ENCODE results near the gene CFAP52. TPM values are rescaled to one million over a fixed set of nuclear protein-coding genes. Genes with fewer than 3 reads are reported as not detected.

CFAP52 gene
- total and polyA plus RNA-seq, 2 experiments from 2014 or later: not detected

GRCh38 chr17:9527788-9528187, 48.7 kb upstream of the CFAP52 start:
- no peak overlapping the region for H3K27ac Mint-ChIP-seq
- no peaks in the 10 kb centered on the region for H3K27me3 ChIP-seq (ENCODE audit: insufficient read depth)

More at GRCh38 chr17:9527788-9528187, 48.7 kb upstream of the CFAP52 start:
- Histone ChIP-seq H3K4me1 (ENCODE audit: insufficient read depth) (no peaks in the 10 kb centered on the region), H2AFZ (no peak overlapping the region), H3K4me3 (no peak overlapping the region), H3K36me3 (ENCODE audit: insufficient read depth) (no peaks in the 10 kb centered on the region), H3K9me2 (ENCODE audit: insufficient read depth) (no peaks in the 10 kb centered on the region), H3K79me2 (replicated peaks; ENCODE audit: insufficient read depth) (no peaks in the 10 kb centered on the region), H3K4me2 (no peak overlapping the region), H3K27ac (ENCODE audit: low read depth) (no peak overlapping the region), H4K20me1 (replicated peaks; ENCODE audit: insufficient read depth) (no peaks in the 10 kb centered on the region), H3F3A (replicated peaks; ENCODE audit: low read depth) (no peaks in the 10 kb centered on the region)
- ATAC-seq: no peak
- Mint-ChIP-seq H3K9me3 (no peaks in the 10 kb centered on the region), H3K4me3 (no peak overlapping the region), H3K36me3 (ENCODE audit: low read depth) (peaks cover 4% of the 10 kb centered on the region; the same call in 1 of the 3 replicates), H3K27me3 (ENCODE audit: insufficient read depth, low read depth, poor library complexity) (no peaks in the 10 kb centered on the region), H3K4me1 (peaks cover 5% of the 10 kb centered on the region; the same call in 1 of the 3 replicates)
- TF ChIP-seq, protein P1, sequence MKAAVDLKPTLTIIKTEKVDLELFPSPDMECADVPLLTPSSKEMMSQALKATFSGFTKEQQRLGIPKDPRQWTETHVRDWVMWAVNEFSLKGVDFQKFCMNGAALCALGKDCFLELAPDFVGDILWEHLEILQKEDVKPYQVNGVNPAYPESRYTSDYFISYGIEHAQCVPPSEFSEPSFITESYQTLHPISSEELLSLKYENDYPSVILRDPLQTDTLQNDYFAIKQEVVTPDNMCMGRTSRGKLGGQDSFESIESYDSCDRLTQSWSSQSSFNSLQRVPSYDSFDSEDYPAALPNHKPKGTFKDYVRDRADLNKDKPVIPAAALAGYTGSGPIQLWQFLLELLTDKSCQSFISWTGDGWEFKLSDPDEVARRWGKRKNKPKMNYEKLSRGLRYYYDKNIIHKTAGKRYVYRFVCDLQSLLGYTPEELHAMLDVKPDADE (IDR thresholded peaks at IDR 0.05): no peak
- TF ChIP-seq NANOG (IDR thresholded peaks at IDR 0.05; ENCODE audit: borderline replicate concordance) (no peak), JUNB (IDR thresholded peaks at IDR 0.05; ENCODE audit: unreplicated experiment) (no peak), STAT1 (IDR thresholded peaks at IDR 0.05; ENCODE audit: unreplicated experiment) (no peak), ZNF331 (CRISPR knock-in tag; IDR thresholded peaks at IDR 0.05; ENCODE audit: low read depth) (no peak), CREB1 (CRISPR knock-in tag; IDR thresholded peaks at IDR 0.05; ENCODE audit: low read depth) (no peak), ZNF114 (CRISPR knock-in tag; IDR thresholded peaks at IDR 0.05) (no peak), POLR2AphosphoS5 (IDR thresholded peaks at IDR 0.05; ENCODE audit: low read depth) (no peak)
- TF ChIP-seq, protein P2, sequence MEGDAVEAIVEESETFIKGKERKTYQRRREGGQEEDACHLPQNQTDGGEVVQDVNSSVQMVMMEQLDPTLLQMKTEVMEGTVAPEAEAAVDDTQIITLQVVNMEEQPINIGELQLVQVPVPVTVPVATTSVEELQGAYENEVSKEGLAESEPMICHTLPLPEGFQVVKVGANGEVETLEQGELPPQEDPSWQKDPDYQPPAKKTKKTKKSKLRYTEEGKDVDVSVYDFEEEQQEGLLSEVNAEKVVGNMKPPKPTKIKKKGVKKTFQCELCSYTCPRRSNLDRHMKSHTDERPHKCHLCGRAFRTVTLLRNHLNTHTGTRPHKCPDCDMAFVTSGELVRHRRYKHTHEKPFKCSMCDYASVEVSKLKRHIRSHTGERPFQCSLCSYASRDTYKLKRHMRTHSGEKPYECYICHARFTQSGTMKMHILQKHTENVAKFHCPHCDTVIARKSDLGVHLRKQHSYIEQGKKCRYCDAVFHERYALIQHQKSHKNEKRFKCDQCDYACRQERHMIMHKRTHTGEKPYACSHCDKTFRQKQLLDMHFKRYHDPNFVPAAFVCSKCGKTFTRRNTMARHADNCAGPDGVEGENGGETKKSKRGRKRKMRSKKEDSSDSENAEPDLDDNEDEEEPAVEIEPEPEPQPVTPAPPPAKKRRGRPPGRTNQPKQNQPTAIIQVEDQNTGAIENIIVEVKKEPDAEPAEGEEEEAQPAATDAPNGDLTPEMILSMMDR (conservative IDR thresholded peaks at IDR 0.05; ENCODE audit: low read depth in 2 of 2): no peak
- TF ChIP-seq, protein P3, sequence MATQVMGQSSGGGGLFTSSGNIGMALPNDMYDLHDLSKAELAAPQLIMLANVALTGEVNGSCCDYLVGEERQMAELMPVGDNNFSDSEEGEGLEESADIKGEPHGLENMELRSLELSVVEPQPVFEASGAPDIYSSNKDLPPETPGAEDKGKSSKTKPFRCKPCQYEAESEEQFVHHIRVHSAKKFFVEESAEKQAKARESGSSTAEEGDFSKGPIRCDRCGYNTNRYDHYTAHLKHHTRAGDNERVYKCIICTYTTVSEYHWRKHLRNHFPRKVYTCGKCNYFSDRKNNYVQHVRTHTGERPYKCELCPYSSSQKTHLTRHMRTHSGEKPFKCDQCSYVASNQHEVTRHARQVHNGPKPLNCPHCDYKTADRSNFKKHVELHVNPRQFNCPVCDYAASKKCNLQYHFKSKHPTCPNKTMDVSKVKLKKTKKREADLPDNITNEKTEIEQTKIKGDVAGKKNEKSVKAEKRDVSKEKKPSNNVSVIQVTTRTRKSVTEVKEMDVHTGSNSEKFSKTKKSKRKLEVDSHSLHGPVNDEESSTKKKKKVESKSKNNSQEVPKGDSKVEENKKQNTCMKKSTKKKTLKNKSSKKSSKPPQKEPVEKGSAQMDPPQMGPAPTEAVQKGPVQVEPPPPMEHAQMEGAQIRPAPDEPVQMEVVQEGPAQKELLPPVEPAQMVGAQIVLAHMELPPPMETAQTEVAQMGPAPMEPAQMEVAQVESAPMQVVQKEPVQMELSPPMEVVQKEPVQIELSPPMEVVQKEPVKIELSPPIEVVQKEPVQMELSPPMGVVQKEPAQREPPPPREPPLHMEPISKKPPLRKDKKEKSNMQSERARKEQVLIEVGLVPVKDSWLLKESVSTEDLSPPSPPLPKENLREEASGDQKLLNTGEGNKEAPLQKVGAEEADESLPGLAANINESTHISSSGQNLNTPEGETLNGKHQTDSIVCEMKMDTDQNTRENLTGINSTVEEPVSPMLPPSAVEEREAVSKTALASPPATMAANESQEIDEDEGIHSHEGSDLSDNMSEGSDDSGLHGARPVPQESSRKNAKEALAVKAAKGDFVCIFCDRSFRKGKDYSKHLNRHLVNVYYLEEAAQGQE (IDR thresholded peaks at IDR 0.05; ENCODE audit: unreplicated experiment): no peak
- DNase-seq (ENCODE audit: low spot score): no peak
